ENCODE measurements around the gene GRXCR1.

GRXCR1 gene

DNA sequence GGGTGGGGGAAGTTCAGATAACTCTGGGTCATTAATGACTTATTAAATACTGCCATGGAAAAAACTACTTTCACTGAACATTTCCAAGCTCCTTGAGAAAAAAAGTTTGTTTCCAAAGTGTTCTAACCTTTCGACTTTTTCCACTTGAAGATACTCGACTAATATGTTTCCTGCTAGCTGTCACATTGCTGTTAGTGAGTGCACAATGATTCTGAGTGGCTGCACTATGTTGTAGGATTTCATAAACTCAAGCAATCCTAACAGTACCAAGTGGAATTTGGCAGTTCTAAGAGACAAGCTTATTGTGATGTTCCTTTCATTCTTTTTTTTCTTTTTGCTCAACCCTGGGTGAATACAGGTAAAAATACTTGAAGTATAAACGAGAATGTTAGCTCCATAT lies 33.4 kb downstream of the GRXCR1 start:
- Histone ChIP-seq H3K4me3 (no peak overlapping the region), H3K27ac (no peak overlapping the region)

DNA sequence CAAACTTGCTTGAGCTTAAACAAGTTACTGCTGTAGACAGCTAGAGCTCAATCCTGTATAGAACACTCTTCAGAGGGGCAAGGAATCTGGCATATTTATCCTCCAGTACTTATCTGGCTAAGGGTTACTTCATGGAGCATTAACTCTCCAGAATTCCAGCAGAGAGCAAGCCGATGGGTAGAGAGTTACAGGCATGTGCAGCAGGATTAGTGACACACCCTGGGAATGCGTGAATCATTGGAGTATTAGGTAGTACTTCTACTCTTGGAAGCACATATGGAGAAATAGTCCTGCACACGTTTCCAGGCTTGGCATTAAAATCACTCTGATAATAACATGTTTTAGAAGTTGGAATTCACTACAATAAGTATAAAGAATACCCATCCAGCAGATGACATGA lies 35.4 kb downstream of the GRXCR1 start:
- Histone ChIP-seq H3K27ac (no peak overlapping the region), H3K4me3 (no peak overlapping the region)

DNA sequence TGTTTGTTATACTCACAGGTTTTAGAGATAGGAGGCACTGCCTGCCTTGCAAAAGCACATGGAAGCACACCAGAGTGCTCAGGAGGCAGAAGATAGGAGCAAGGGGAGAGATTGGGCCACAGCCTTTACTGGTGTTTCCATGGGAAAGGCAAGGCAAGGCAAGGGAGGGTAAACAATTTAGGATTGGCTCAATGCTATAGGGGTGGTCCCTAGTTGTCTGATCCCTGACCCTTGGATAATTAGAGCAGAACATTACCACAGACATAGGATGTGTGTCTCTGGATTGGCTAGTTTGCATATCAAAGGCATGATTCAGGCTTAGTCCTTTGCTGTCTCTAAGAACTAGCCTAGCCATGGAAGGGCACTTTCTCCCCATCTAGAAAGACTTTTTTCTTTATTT lies 36.1 kb downstream of the GRXCR1 start:
- Histone ChIP-seq H3K4me3 (no peak overlapping the region), H3K27ac (no peak overlapping the region)

DNA sequence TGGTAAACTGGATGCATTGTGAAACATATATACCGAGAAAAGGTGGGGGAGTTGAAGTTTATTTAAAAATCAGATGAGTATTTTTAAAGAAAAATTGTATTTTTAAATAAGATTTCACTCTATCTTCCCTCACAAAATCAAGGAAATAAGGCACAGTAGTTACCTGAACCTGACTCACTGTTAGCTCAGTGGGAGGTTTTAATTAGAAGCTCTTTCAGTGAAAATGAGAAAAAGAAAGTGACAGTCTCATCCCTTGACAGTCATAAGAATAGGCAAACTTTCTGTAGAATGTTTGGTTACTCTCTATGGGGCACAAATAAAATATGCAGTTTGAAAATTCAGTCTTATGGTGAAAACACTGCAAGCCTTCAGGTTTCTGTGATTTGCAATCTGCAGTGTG lies 49.7 kb downstream of the GRXCR1 start:
- H3K27ac ChIP-seq, result no peak overlapping the region

DNA sequence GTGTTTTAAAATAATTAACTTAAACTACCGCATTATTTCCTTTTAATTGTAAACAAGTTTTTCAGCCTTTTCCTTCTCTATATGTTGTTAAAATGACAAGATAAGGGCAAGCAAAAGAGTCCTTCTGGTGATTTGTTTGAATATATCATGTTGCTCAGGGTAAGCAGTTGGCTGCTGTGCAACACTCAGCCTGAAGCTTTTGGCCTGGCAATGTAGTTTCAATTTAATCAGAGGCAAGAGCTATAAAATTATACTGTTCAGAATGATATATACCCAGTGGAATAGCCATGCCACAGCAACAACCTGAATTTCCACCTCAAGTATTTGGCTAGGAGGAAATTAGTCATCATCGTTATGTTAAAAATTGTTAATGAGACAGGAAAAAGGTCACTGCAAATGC lies 53.4 kb downstream of the GRXCR1 start:
- no peak overlapping the region for H3K4me3 ChIP-seq
- no peak overlapping the region for H3K27ac ChIP-seq

More for the DNA sequence above, 49.7 kb downstream of the GRXCR1 start:
- H3K4me3 ChIP-seq, result no peak overlapping the region

DNA sequence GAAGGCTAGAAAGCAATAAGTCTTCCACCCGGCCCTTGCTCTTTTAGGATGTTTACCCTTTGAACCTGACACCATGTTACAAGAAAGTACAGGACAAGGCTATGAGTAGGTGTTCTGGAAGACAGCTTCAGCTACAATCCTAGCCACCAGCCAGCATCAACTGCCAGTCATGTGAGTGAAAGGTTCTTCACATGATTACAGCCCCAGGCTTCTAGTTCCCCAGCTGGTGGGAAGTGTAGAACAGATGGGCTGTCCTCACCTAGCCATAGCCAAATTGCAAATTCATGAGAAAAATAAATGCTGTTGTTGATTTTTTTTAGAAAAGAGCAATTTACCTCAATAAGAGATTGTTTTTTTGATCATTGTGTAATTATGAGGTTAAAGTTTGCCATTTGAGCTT lies 60.8 kb downstream of the GRXCR1 start:
- Histone ChIP-seq H3K27ac (no peak overlapping the region), H3K4me3 (no peak overlapping the region)

DNA sequence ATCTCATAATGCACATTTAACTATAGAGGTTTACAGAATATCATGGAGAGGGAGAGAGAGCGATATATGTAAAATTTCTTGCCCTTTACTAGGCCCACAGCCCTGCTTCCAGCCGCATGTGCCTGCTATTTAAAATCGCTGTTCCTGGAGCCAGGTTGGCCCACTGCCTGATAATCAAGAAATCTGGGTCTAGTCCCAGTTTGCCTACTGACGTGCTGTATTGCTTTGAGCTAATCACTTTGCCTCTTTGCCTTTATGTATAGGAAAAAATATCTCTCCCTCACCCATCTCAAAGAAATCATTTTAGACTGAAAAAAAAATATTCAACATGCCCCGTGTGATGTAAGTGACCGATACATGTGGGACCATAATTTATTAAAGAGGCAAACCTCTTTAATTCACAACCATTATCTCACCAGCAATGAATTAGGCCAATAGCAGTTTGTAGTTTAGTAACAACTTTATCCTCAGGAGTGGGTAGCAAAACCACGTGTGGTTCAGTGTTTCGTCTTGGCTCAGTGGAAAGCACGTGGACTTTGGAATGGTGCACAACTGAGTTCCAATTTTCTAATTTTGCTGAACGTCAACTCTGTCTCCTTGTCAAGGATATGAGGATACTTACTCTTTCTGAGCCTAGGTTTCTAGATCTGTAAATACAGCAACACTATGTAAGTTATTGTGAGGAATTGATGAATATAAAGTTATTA lies 62.6 kb downstream of the GRXCR1 start:
- Histone ChIP-seq H3K4me3 (no peak overlapping the region), H3K27ac (no peak overlapping the region)

DNA sequence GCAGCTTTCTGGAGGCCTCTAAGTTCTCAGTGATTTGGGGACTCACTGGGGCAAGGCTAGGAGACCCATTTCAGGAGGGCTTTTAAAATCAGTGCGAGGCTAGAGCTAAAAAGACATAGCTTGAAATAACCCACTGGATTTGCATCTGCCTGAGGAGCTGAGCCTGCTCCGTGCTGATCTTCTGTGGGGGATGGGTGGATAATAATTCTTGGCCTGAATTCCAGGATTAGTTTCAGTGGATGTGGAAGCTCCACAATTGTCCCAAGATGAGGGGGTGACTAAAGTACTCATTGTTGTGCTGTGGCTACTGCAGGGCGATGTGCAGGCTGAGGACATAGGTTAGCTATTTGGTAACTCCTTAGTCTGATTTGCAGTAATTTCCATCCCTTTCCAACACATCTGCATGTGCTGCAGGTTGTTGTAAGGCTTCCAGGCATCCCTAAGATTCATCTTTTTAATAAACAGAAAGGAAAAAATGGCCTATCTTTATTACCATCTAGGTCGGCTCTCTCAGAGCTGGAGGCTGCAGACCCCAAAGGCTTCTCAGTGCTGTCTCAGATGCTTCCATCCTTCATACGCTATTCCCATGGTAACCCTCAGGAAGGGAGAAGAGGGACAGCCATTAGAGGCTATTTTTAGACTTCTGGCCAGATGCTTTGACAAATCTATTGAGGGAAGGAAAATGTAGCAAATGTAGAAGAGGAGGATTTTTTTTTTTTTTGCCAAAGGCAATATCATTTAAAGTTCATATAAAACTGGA lies 63.4 kb downstream of the GRXCR1 start:
- Histone ChIP-seq H3K4me3 (no peak overlapping the region), H3K27ac (no peak overlapping the region)

DNA sequence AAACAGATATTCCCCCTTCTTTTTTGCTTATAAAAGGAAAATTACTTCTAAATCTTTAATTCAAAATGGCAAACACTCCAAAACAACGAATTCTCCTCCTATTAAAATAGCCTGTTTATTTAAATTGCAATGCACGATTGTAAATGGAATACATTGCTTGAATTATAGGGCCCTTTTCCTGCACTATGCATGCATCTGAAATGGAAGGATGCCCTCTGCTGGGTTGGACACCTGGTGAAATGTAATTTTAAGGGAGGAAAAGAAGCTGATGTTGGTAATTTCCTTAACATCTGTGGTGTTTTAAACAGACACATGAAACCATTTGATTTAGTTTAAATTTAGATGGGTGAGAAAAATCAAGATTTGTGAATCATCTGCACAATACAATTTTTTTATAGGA lies 72.8 kb downstream of the GRXCR1 start:
- no peak overlapping the region for H3K4me3 ChIP-seq
- no peak overlapping the region for H3K27ac ChIP-seq

DNA sequence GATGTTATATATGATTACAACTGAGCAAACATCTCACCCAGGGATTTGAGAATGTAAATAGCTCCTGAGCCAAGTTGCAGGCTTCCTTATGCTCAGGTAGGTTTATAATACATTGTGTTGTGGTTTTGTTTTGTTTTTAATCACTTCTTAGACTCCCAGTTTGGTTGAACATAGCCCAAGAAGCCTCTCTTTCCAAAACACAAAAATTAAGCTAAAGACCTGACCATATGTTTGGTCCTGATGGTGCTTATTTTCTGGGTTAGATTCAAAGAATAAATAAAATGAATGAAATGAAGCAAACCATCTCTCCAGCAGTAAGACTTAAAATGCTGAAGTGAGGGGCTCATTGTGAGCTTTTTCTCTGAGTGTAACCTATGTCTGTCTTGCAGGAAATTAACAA lies 93.5 kb downstream of the GRXCR1 start:
- Histone ChIP-seq H3K27ac (no peak overlapping the region), H3K4me3 (no peak overlapping the region)

DNA sequence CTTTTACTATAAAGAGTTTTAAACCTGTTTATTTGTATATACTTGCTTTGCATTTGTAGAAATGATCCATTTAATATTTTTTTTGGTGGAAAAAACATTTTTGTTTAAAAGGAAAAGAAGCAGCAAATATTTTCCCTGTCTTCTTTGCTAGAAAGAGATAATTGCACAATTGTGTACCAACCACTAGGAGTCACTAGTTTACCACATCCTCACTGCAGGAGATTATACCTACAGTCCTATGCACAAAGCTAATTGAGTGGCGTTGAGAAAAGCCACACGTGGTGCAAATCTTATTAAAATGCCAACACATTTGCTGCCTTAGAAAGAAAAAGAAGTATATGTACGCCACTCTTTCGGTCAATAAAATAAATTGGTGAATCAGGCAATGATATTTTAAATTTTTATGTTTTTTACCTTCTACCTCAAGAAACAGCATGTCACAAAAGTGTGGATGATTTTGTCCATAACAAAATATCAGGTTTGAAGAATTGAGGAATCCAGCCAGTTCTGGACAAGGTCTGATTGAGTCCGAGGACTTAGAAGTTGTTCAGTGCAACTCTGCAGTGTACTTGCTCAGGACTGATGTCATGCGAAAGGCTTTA lies 102.9 kb downstream of the GRXCR1 start:
- Histone ChIP-seq H3K4me3 (no peak overlapping the region), H3K27ac (no peak overlapping the region)

DNA sequence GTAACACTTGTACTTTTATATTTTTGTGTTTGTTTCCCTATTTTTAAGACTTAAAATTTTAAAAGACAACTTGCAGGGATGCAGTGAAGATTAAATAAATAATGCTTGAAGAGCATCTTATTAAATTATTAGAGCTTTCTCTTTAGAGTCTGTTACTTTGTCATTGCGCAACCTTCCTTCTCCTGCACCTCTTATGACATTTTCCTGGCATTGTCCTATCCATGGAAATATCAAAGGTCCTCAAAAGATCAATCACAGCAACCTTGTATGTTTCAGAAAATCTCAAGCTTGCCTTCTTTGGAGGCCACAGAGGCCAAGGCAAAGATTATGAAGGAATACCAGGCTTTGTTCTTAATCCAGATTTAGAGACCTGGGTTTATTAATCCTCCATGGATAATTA lies 116.3 kb downstream of the GRXCR1 start:
- no peak overlapping the region for H3K4me3 ChIP-seq
- H3K27ac ChIP-seq, result no peak overlapping the region

DNA sequence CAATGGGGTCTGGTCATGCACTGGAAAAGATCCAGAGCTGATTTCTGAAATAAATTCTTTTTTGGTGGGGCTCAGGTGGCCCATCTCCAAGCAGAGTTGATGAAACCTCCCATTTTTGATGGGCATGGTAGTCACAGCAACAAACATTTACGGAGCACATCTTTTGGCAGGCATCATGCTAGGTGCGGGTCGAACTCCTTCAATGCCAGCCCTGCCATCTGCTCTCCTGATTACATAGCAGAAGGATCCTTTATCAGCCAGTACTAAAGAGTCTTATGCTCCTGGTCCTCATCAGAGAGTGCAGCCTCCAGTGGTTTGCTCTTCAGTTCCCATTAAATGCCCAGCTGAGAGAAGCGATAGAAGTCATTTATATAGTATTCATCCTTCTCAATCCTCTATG lies 121.7 kb downstream of the GRXCR1 start:
- no peak overlapping the region for H3K27ac ChIP-seq
- H3K4me3 ChIP-seq, result no peak overlapping the region

DNA sequence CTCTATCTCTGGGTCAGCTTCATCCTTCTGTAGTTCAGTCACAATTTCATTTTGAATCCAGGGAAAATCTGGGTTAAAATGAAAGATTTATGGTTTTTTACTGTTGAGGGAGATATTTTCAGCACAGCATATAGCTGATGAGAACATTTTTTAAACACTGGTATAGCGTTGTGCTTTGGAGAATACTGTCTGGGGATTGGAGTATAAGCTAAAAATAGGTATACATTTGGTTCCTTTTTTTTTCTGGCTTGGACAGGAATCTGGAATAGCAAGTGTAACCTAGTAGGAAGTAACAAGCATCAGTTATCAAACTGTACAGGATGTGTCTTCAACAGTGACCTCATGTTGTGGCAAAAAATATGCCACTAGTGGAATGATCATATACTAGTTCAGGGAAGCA lies 149.1 kb downstream of the GRXCR1 start:
- Histone ChIP-seq H3K4me3 (no peak overlapping the region), H3K27ac (no peak overlapping the region)

DNA sequence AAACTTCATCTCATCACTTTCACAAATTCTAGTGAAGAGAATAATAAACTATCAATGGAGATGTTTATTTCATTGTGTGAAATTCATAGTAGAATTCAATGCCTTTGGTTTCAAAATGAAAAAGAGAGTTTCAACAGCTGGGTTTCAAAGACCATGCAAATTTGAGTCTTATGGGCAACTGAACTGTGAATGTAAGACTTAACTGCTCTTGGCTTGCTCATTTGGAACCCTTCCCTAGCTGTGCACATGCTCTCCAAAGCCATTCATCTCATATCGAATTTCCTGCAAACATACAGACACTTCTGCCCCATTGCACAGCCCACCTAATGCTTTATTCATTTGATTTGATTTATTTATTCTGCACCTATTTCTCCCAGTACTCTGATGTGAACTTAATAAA lies 154.5 kb downstream of the GRXCR1 start:
- Histone ChIP-seq H3K4me3 (no peak overlapping the region), H3K27ac (no peak overlapping the region)

DNA sequence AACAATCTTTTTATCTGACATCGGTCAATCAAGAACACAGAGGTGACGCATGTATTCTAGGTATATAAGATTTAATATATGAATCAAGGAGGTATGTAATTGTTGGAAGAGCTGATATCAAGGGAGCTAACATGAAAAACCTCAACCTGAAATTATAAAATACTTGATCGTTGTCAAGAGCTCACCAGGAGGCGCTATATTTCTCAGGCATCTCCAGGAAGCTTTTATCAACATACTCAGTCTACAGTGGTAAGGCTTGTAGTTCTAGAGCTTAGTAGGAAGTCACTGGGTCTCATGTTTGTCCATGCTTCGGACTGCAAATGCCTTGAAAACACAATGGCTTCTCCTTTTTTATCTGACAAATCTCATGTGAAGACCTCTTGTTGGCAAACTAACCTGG lies 156.1 kb downstream of the GRXCR1 start:
- H3K27ac ChIP-seq, result no peak overlapping the region
- no peak overlapping the region for H3K4me3 ChIP-seq

DNA sequence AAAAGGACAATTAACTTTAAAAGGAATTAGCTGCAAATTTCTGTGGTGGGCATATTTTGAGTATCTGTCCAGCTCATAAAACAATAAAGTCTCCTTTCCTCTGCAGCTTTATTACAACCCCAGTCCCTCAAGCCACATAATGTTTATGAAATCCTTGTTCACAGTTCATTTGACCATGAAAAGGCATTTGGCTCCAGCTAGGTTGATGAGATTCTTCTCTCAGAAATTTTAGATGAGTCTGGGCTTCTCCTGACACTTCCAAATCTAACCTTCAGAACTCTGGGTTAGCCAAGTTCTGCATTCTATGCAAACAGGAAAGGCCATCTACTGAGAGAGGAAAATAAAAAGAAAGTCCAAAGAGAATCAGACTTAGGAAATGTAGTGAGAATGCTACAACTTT lies 156.8 kb downstream of the GRXCR1 start:
- H3K27ac ChIP-seq, result no peak overlapping the region
- H3K4me3 ChIP-seq, result no peak overlapping the region

DNA sequence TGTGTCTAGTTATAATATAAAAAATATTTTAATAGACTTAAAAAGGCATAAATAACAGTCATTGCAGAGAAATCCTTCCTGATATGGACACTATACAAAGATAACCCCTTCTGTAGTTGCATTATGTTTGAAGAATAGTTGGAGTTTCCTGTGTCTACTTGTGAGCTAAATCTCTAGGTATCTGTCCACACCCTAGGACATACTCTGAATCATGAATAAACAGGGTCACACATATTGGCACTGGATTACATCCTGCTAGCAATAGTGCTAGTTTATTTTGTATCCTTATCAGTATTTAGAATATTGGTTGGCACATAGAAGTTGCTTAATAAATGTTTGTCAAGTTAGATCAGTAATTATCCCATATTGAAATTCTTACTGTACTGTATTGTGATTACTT lies 173.9 kb downstream of the GRXCR1 start:
- H3K27ac ChIP-seq, result no peak overlapping the region
- no peak overlapping the region for H3K4me3 ChIP-seq

DNA sequence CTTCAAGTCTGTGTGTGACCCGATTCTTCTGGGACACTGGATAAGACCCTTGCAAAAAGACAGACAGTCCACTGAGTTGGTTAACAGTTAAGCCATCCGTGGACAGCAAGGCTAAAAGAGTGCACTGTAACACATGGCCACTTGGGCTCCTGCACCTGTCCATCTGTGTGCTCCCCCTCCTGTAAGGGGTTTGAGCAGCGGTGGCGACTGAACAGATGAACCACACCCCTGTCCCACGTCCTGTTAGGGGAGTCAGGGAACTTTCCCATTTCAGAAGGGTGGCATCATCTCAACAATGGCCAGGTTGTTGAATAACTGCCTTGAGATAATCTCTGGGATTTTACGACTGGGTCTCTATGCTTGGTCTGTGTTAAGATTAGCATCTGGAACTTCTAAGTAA lies 178.6 kb downstream of the GRXCR1 start:
- Histone ChIP-seq H3K4me3 (no peak overlapping the region), H3K27ac (no peak overlapping the region)

All from skin epidermis (tissue), 12 donors.